HEK293 (cell line): ENCODE results near the gene FIBP.

Experiments used
- CTCF ChIA-PET: fragments of 350-600 bp; formaldehyde crosslinking; extraction: SDS; loops from one replicate; lab custom pipeline; 2021; ENCODE audit warnings: antibody characterized with exemption; lab: Yijun Ruan, JAX
- POLR2A ChIA-PET: fragments of 300-600 bp; formaldehyde crosslinking; extraction: SDS; loops from one replicate; lab custom pipeline; 2020; ENCODE audit warnings: antibody characterized with exemption, inconsistent platforms; lab: Yijun Ruan, JAX
- H3K27ac ChIP-seq: fragments of 200-500 bp; sonication (Bioruptor generic); 2 replicates; pipeline ENCODE4 v1.5.1; 2014; ENCODE audit warnings: low read depth, low read length, control low read depth, inconsistent platforms; ENCODE audit errors: extremely low read depth
- H3K36me3 ChIP-seq, 2 experiments: fragments of 200-500 bp in 1 of 2; sonication (Bioruptor generic) in 1 of 2; 1 replicate in 1 of 2; 2 replicates in 1 of 2; pipeline ENCODE4 v1.5.1; 2014 to 2017; ENCODE audit warnings: inconsistent platforms in 2 of 2, low read length in 2 of 2; ENCODE audit not compliant: control insufficient read depth in 2 of 2, insufficient read depth in 1 of 2
- H3K4me1 ChIP-seq: fragments of 200-500 bp; sonication (Bioruptor generic); 2 replicates; pipeline ENCODE4 v1.5.1; 2014; ENCODE audit warnings: mild to moderate bottlenecking, low read length, inconsistent platforms; ENCODE audit not compliant: control insufficient read depth, insufficient read depth
- H3K4me3 ChIP-seq: 2 replicates; pipeline ENCODE4 v1.5.1; 2011; ENCODE audit warnings: low read depth, mild to moderate bottlenecking, control low read depth, low read length, moderate library complexity
- H3K9me3 ChIP-seq: fragments of 200-500 bp; sonication (Bioruptor generic); 2 replicates; pipeline ENCODE4 v1.5.1; 2014; ENCODE audit warnings: low read depth, low read length, inconsistent platforms; ENCODE audit not compliant: control insufficient read depth, insufficient read depth
- GLIS1 ChIP-seq: fragments of 450-650 bp; formaldehyde crosslinking; IDR thresholded peaks from 2 replicates; pipeline ENCODE4 v1.5.1; 2016; ENCODE audit warnings: missing biosample characterization, missing genetic modification characterization
- IKZF3 ChIP-seq: fragments of 450-650 bp; IDR thresholded peaks from 2 replicates; pipeline ENCODE4 v1.5.0; 2018; ENCODE audit warnings: missing biosample characterization, mild to moderate bottlenecking, missing genetic modification characterization, moderate library complexity
- PBX3 ChIP-seq: sonication (generic); formaldehyde crosslinking; IDR thresholded peaks from 2 replicates; pipeline ENCODE4 v1.8.1; 2022; ENCODE audit warnings: mild to moderate bottlenecking, moderate library complexity, missing genetic modification reagents
- PRDM10 ChIP-seq: fragments of 450-650 bp; formaldehyde crosslinking; IDR thresholded peaks from 2 replicates; pipeline ENCODE4 v1.5.1; 2016; ENCODE audit warnings: missing biosample characterization, missing genetic modification characterization
- RBAK ChIP-seq: fragments of 450-650 bp; formaldehyde crosslinking; IDR thresholded peaks from 2 replicates; pipeline ENCODE4 v1.5.1; 2016; ENCODE audit warnings: missing biosample characterization, missing genetic modification characterization
- SCRT1 ChIP-seq: fragments of 450-650 bp; formaldehyde crosslinking; IDR thresholded peaks from 2 replicates; pipeline ENCODE4 v1.5.1; 2016; ENCODE audit warnings: missing biosample characterization, missing genetic modification characterization, borderline replicate concordance
- ZBTB49 ChIP-seq: fragments of 450-650 bp; formaldehyde crosslinking; IDR thresholded peaks from 2 replicates; pipeline ENCODE4 v1.5.1; 2016; ENCODE audit warnings: missing biosample characterization, missing genetic modification characterization, low read depth
- ZBTB7A ChIP-seq: fragments of 450-650 bp; formaldehyde crosslinking; IDR thresholded peaks from 2 replicates; pipeline ENCODE4 v1.5.1; 2016; ENCODE audit warnings: low read depth, missing biosample characterization, missing genetic modification characterization
- ZNF140 ChIP-seq: fragments of 450-650 bp; formaldehyde crosslinking; IDR thresholded peaks from 2 replicates; pipeline ENCODE4 v1.5.1; 2016; ENCODE audit warnings: missing biosample characterization, missing genetic modification characterization
- ZNF221 ChIP-seq: fragments of 450-650 bp; formaldehyde crosslinking; IDR thresholded peaks from 2 replicates; pipeline ENCODE4 v1.5.1; 2017; ENCODE audit warnings: missing biosample characterization, missing genetic modification characterization, borderline replicate concordance
- ZNF280D ChIP-seq: fragments of 450-650 bp; formaldehyde crosslinking; IDR thresholded peaks from 2 replicates; pipeline ENCODE4 v1.5.1; 2016; ENCODE audit warnings: missing biosample characterization, missing genetic modification characterization
- ZNF600 ChIP-seq: fragments of 450-650 bp; formaldehyde crosslinking; IDR thresholded peaks from 2 replicates; pipeline ENCODE4 v1.5.1; 2016; ENCODE audit warnings: missing biosample characterization, missing genetic modification characterization
- ZNF692 ChIP-seq: fragments of 450-650 bp; formaldehyde crosslinking; IDR thresholded peaks from 2 replicates; pipeline ENCODE4 v1.5.1; 2016; ENCODE audit warnings: missing biosample characterization, missing genetic modification characterization
- ZNF76 ChIP-seq: fragments of 450-650 bp; formaldehyde crosslinking; IDR thresholded peaks from 2 replicates; pipeline ENCODE4; 2016; ENCODE audit warnings: low read depth, missing biosample characterization, missing genetic modification characterization, borderline replicate concordance
- ZNF768 ChIP-seq: fragments of 450-650 bp; formaldehyde crosslinking; IDR thresholded peaks from 2 replicates; pipeline ENCODE4 v1.5.1; 2018; ENCODE audit warnings: missing biosample characterization, mild to moderate bottlenecking, missing genetic modification characterization
- ZNF830 ChIP-seq: fragments of 450-650 bp; IDR thresholded peaks from 2 replicates; pipeline ENCODE4 v1.5.0; 2018; ENCODE audit warnings: missing biosample characterization, missing genetic modification characterization, low read depth, mild to moderate bottlenecking, moderate library complexity
- ZNF843 ChIP-seq: fragments of 450-650 bp; formaldehyde crosslinking; IDR thresholded peaks from 2 replicates; pipeline ENCODE4 v1.5.1; 2016; ENCODE audit warnings: missing biosample characterization, missing genetic modification characterization
- ZSCAN4 ChIP-seq: fragments of 450-650 bp; formaldehyde crosslinking; IDR thresholded peaks from 2 replicates; pipeline ENCODE4 v1.5.1; 2017; ENCODE audit warnings: missing biosample characterization, missing genetic modification characterization

Gene FIBP

GRCh38 chr11:65852508-65853245 is 35.6 kb downstream of the FIBP start:
- TF ChIP-seq ZNF221 (tag by site-specific recombination) (no peak), ZSCAN4 (tag by site-specific recombination) (peak; percentile 46; the same call in 1 of the 2 replicates), ZNF768 (no peak), ZNF600 (tag by site-specific recombination) (no peak), ZNF830 (tag by site-specific recombination) (no peak), ZNF140 (tag by site-specific recombination) (no peak), ZNF76 (tag by site-specific recombination) (no peak)
- H3K27ac ChIP-seq: no peak overlapping the region
- peaks cover 0 to 56% of the 10 kb centered on the region in 2 experiments; a peak in 1 of 3 replicates for H3K36me3 ChIP-seq
- H3K9me3 ChIP-seq: no peaks in the 10 kb centered on the region
- ChIA-PET POLR2A (interaction anchor here (0.9 to 2.4 kb wide), 4 partner anchors 9 to 38 kb away, joined by 3 to 11 read pairs (median 4); partner anchors contain the start of gene CCDC85B), CTCF (interaction anchor here (0.6 to 4.5 kb wide), 7 partner anchors 10 to 312 kb away, joined by 3 to 22 read pairs (median 4); no protein-coding TSS in a partner anchor)
- H3K4me1 ChIP-seq: no peaks in the 10 kb centered on the region
- no peak overlapping the region for H3K4me3 ChIP-seq

GRCh38 chr11:65851811-65852507 is 36.3 kb downstream of the FIBP start:
- Histone ChIP-seq H3K27ac (no peak overlapping the region), H3K4me1 (no peaks in the 10 kb centered on the region), H3K4me3 (no peak overlapping the region), H3K9me3 (no peaks in the 10 kb centered on the region), H3K36me3 (peaks cover 0 to 56% of the 10 kb centered on the region in 2 experiments; a peak in 1 of 3 replicates)
- ChIA-PET CTCF (interaction anchor here (0.6 to 4.5 kb wide), 13 partner anchors 8 to 525 kb away, joined by 3 to 22 read pairs (median 3); partner anchors contain the start of genes KAT5 and MUS81), POLR2A (interaction anchor here (0.6 to 4.3 kb wide), 10 partner anchors 8 to 136 kb away, joined by 3 to 33 read pairs (median 4); partner anchors contain the start of genes CCDC85B, FIBP and MUS81)
- TF ChIP-seq ZBTB49 (tag by site-specific recombination) (no peak), ZBTB7A (no peak), GLIS1 (no peak), PBX3 (CRISPR knock-in tag) (no peak), ZNF843 (no peak), SCRT1 (no peak), IKZF3 (tag by site-specific recombination) (no peak), ZNF692 (tag by site-specific recombination) (no peak), RBAK (no peak), ZNF280D (tag by site-specific recombination) (no peak), PRDM10 (tag by site-specific recombination) (no peak)
